ENCODE measurements around the gene ARHGAP28. TPM values are rescaled to one million over a fixed set of nuclear protein-coding genes. Genes with fewer than 3 reads are reported as not detected.
"Not testable (repeated sequence)": the region's sequence is repeated elsewhere in the genome, so short reads cannot be mapped to it uniquely, and the experiment has no call there.

ARHGAP28 gene
- polyA plus RNA-seq, 3 donors = not detected

- Mint-ChIP-seq H3K27me3 (ENCODE audit: low read depth in 3 of 3) (no peaks in the 10 kb centered on the region), H3K4me3 (no peak overlapping the region), H3K9me3 (peaks cover 0 to 12% (median 3%) of the 10 kb centered on the region in 7 donors), H3K27ac (no peak overlapping the region), H3K36me3 (no peaks in the 10 kb centered on the region), H3K4me1 (no peaks in the 10 kb centered on the region)
- H3K36me3 ChIP-seq (replicated peaks in 1 of 2; ENCODE audit: control insufficient read depth in 1 of 2, insufficient read depth in 2 of 2, low read length in 2 of 2) = no peaks in the 10 kb centered on the region
- intact Hi-C loops (cut with micrococcal nuclease) = no loop called here
- H2AFZ ChIP-seq (ENCODE audit: insufficient read depth, low read depth, low read length, poor library complexity, severe bottlenecking) = no peak overlapping the region
- no peaks in the 10 kb centered on the region for H4K20me1 ChIP-seq (ENCODE audit: insufficient read depth, low read length)
- H3K4me3 ChIP-seq (replicated peaks in 1 of 3; ENCODE audit: low read depth in 2 of 3, low read length in 3 of 3) = no peak overlapping the region
- no peak overlapping the region for H3K27ac ChIP-seq (ENCODE audit: low read depth in 1 of 2, low read length in 2 of 2)
- H3K79me2 ChIP-seq (ENCODE audit: insufficient read depth, low read length) = no peaks in the 10 kb centered on the region
- H3K9me3 ChIP-seq (replicated peaks in 1 of 2; ENCODE audit: control insufficient read depth in 1 of 2, insufficient read depth in 1 of 2, low read length in 2 of 2) = no peaks in the 10 kb centered on the region
- DNase-seq = no peak
- TF ChIP-seq CTCF (IDR thresholded peaks at IDR 0.05) = no peak
- no peak overlapping the region for H3K4me2 ChIP-seq (replicated peaks; ENCODE audit: extremely low read depth, low read length, poor library complexity, severe bottlenecking)
- no peaks in the 10 kb centered on the region for H3K4me1 ChIP-seq (ENCODE audit: control insufficient read depth in 1 of 2, insufficient read depth in 2 of 2, low read length in 2 of 2)
- H3K27me3 ChIP-seq (ENCODE audit: control insufficient read depth in 2 of 2, insufficient read depth in 2 of 2, low read length in 2 of 2) = no peaks in the 10 kb centered on the region
- no peak overlapping the region for H3K9ac ChIP-seq (ENCODE audit: insufficient read depth, low read length, poor library complexity, severe bottlenecking)
Measured at GRCh38 chr18:6820314-6820713, 90.8 kb downstream of the ARHGAP28 start.

GRCh38 chr18:6821356-6821755, 91.8 kb downstream of the ARHGAP28 start:
- H3K4me3 Mint-ChIP-seq = no peak overlapping the region
- intact Hi-C loops (cut with micrococcal nuclease) = no loop called here

GRCh38 chr18:6827161-6827560, 97.6 kb downstream of the ARHGAP28 start:
- H3K4me1 Mint-ChIP-seq; H3K27me3 ChIP-seq (ENCODE audit: control insufficient read depth in 2 of 2, insufficient read depth in 2 of 2, low read length in 2 of 2); H3K36me3 Mint-ChIP-seq; DNase-seq; H3K27ac Mint-ChIP-seq; H3K9ac ChIP-seq (ENCODE audit: insufficient read depth, low read length, poor library complexity, severe bottlenecking); H4K20me1 ChIP-seq (ENCODE audit: insufficient read depth, low read length); H3K4me3 Mint-ChIP-seq; H3K9me3 ChIP-seq (replicated peaks in 1 of 2; ENCODE audit: control insufficient read depth in 1 of 2, insufficient read depth in 1 of 2, low read length in 2 of 2); H3K4me1 ChIP-seq (ENCODE audit: control insufficient read depth in 1 of 2, insufficient read depth in 2 of 2, low read length in 2 of 2); H3K27me3 Mint-ChIP-seq (ENCODE audit: low read depth in 3 of 3); H3K79me2 ChIP-seq (ENCODE audit: insufficient read depth, low read length); H3K27ac ChIP-seq (ENCODE audit: low read depth in 1 of 2, low read length in 2 of 2); H3K4me2 ChIP-seq (replicated peaks; ENCODE audit: extremely low read depth, low read length, poor library complexity, severe bottlenecking); H3K36me3 ChIP-seq (replicated peaks in 1 of 2; ENCODE audit: control insufficient read depth in 1 of 2, insufficient read depth in 2 of 2, low read length in 2 of 2); H3K4me3 ChIP-seq (replicated peaks in 1 of 3; ENCODE audit: low read depth in 2 of 3, low read length in 3 of 3); H2AFZ ChIP-seq (ENCODE audit: insufficient read depth, low read depth, low read length, poor library complexity, severe bottlenecking); intact Hi-C loops (cut with micrococcal nuclease): not testable (repeated sequence)
- WGBS (ENCODE audit: insufficient coverage) = no CpG with 5 or more reads among the region's 29 CpGs
- H3K9me3 Mint-ChIP-seq = peaks cover 0 to 13% (median 9%) of the 10 kb centered on the region in 7 donors

More at GRCh38 chr18:6821356-6821755, 91.8 kb downstream of the ARHGAP28 start:
- Histone ChIP-seq H3K36me3 (replicated peaks in 1 of 2; ENCODE audit: control insufficient read depth in 1 of 2, insufficient read depth in 2 of 2, low read length in 2 of 2) (no peaks in the 10 kb centered on the region), H3K4me3 (replicated peaks in 1 of 3; ENCODE audit: low read depth in 2 of 3, low read length in 3 of 3) (no peak overlapping the region), H3K9me3 (replicated peaks in 1 of 2; ENCODE audit: control insufficient read depth in 1 of 2, insufficient read depth in 1 of 2, low read length in 2 of 2) (no peaks in the 10 kb centered on the region), H3K27ac (ENCODE audit: low read depth in 1 of 2, low read length in 2 of 2) (no peak overlapping the region), H4K20me1 (ENCODE audit: insufficient read depth, low read length) (no peaks in the 10 kb centered on the region), H3K9ac (ENCODE audit: insufficient read depth, low read length, poor library complexity, severe bottlenecking) (no peak overlapping the region), H3K4me2 (replicated peaks; ENCODE audit: extremely low read depth, low read length, poor library complexity, severe bottlenecking) (no peak overlapping the region), H3K4me1 (ENCODE audit: control insufficient read depth in 1 of 2, insufficient read depth in 2 of 2, low read length in 2 of 2) (no peaks in the 10 kb centered on the region), H3K79me2 (ENCODE audit: insufficient read depth, low read length) (no peaks in the 10 kb centered on the region), H3K27me3 (ENCODE audit: control insufficient read depth in 2 of 2, insufficient read depth in 2 of 2, low read length in 2 of 2) (no peaks in the 10 kb centered on the region), H2AFZ (ENCODE audit: insufficient read depth, low read depth, low read length, poor library complexity, severe bottlenecking) (no peak overlapping the region)
- WGBS (ENCODE audit: insufficient coverage) = no CpG with 5 or more reads among the region's 1 CpG
- no peak overlapping the region for H3K27ac Mint-ChIP-seq
- TF ChIP-seq CTCF (IDR thresholded peaks at IDR 0.05) = no peak
- H3K27me3 Mint-ChIP-seq (ENCODE audit: low read depth in 3 of 3) = no peaks in the 10 kb centered on the region
- H3K4me1 Mint-ChIP-seq = no peaks in the 10 kb centered on the region
- no peaks in the 10 kb centered on the region for H3K36me3 Mint-ChIP-seq
- no peak for DNase-seq
- peaks cover 0 to 9% (median 6%) of the 10 kb centered on the region in 7 donors for H3K9me3 Mint-ChIP-seq
